Psoas muscle (tissue), 8 donors: ENCODE data around the gene NR4A3. TPM values are rescaled to one million over a fixed set of nuclear protein-coding genes. Genes with fewer than 3 reads are reported as not detected.

Experiments
- ATAC-seq, 4 donors: fragments of 200-7000 bp; cut with Tn5 transposase; one replicate each; pipeline ENCODE4 v1.9.1; 2020; ENCODE audit warnings: moderate library complexity in 3 of 4, mild to moderate bottlenecking in 2 of 4
- DNase-seq, 2 donors: peaks; one replicate each; pipeline ENCODE4 v3.0.0-alpha.2; 2020
- H3K27ac ChIP-seq: fragments of 200-600 bp; one replicate; pipeline ENCODE4 v1.8.0; 2022
- H3K27me3 ChIP-seq, 3 donors: fragments of 200-600 bp in 1 of 3; one replicate each; pipeline versions ENCODE4 v1.6.1 to v1.8.0; 2013 to 2022; ENCODE audit warnings: low read length in 2 of 3, mild to moderate bottlenecking in 2 of 3, moderate library complexity in 1 of 3; ENCODE audit not compliant: insufficient read depth in 3 of 3
- H3K36me3 ChIP-seq, 2 donors: fragments of 200-600 bp in 1 of 2; one replicate each; pipeline versions ENCODE4 v1.6.1 to v1.8.0; 2013 to 2022; ENCODE audit warnings: low read depth in 1 of 2, mild to moderate bottlenecking in 1 of 2, moderate library complexity in 1 of 2; ENCODE audit not compliant: insufficient read depth in 1 of 2
- H3K4me1 ChIP-seq: fragments of 200-600 bp; one replicate; pipeline ENCODE4 v1.8.0; 2022
- H3K4me3 ChIP-seq: fragments of 200-600 bp; one replicate; pipeline ENCODE4 v1.8.0; 2022; ENCODE audit warnings: mild to moderate bottlenecking
- H3K9me3 ChIP-seq: fragments of 200-600 bp; one replicate; pipeline ENCODE4 v1.8.0; 2022
- WGBS, 3 donors: extraction: QIAGEN DNeasy Blood & Tissue Kit; methylation state at CpG; one replicate each; pipeline versions ENCODE4 v1.1.6 to v1.1.7; 2013; 5-methylcytosine and 5-hydroxymethylcytosine counted together
- intact Hi-C, 2 donors: fragments of 100-400 bp; cut with DNase I; formaldehyde crosslinking; loops; one replicate each; pipeline versions ENCODE4 v1.11.0 to v1.14.2; 2022
- polyA plus RNA-seq, 3 donors: library from polyadenylated mRNA; stranded (reverse); fragments of 200-250 nt; gene quantifications; one replicate each; pipeline ENCODE4 v1.2.3, GENCODE V29; 2013
- total RNA-seq, 4 donors: library from RNA; stranded (reverse); fragmentation: NEBNext Ultra II Directional in 2 of 4; extraction: Animal tissue kit (Norgen Biotek cat#: 25700) in 2 of 4; gene quantifications; one replicate each; pipeline versions ENCODE4 v1.2.1 to v1.2.4, GENCODE V29; 2021 to 2023
- TF ChIP-seq, protein P1 (sequence below): fragments of 200-600 bp; IDR thresholded peaks from one replicate; pipeline ENCODE4 v1.8.0; 2022; ENCODE audit warnings: antibody characterized with exemption
- donor health status: healthy with polysubstance abuse.
- donor health status: DM: no; HTN: no; CAD: no; lungs with moderate emphysema.
- donor health status: Bipolar disorder and iron deficiency.
- donor health status: healthy.
- donor health status: DM: yes; HTN: yes; CAD: no.
- donor health status: DM: no; HTN: no; CAD: no.
- donor health status: DM: no; HTN: no; CAD: no.
- donor health status: DM: yes; HTN: yes; CAD: no.

NR4A3 gene
- total and polyA plus RNA-seq, 7 donors: 1.5 to 40.8 (median 9.3) TPM

DNA sequence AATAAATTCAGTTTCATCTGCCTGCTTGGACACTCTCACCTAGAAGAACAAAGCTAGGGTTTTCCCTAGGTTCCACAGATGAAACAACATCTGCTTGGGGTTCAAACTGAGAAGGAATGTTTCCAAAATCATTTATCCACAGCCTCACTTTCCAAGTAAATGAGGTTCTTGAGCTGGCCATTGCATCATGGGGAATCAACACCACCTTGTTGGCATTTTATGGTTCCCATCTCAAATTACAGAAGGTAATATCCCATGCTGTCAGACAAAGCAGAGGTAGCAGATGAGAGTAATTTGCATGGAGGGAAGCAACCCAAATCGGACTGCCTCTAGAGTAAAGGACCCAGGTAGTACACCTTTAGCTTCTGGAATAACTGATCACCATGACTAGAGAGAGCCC is 10.5 kb upstream of the NR4A3 start:
- Histone ChIP-seq H3K9me3 (no peaks in the 10 kb centered on the region), H3K27ac (no peak overlapping the region), H3K4me3 (no peak overlapping the region), H3K4me1 (peaks cover 15% of the 10 kb centered on the region), H3K36me3 (peaks cover 0 to 3% of the 10 kb centered on the region in 2 donors), H3K27me3 (no peaks in the 10 kb centered on the region)
- WGBS, 3 donors: 0 to 42% (median 0%) methylated on average over 1 of the region's 1 CpG
- TF ChIP-seq, protein P1, sequence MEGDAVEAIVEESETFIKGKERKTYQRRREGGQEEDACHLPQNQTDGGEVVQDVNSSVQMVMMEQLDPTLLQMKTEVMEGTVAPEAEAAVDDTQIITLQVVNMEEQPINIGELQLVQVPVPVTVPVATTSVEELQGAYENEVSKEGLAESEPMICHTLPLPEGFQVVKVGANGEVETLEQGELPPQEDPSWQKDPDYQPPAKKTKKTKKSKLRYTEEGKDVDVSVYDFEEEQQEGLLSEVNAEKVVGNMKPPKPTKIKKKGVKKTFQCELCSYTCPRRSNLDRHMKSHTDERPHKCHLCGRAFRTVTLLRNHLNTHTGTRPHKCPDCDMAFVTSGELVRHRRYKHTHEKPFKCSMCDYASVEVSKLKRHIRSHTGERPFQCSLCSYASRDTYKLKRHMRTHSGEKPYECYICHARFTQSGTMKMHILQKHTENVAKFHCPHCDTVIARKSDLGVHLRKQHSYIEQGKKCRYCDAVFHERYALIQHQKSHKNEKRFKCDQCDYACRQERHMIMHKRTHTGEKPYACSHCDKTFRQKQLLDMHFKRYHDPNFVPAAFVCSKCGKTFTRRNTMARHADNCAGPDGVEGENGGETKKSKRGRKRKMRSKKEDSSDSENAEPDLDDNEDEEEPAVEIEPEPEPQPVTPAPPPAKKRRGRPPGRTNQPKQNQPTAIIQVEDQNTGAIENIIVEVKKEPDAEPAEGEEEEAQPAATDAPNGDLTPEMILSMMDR: no peak
- DNase-seq (no peak), ATAC-seq (no peak)
- intact Hi-C loops: no loop called here

DNA sequence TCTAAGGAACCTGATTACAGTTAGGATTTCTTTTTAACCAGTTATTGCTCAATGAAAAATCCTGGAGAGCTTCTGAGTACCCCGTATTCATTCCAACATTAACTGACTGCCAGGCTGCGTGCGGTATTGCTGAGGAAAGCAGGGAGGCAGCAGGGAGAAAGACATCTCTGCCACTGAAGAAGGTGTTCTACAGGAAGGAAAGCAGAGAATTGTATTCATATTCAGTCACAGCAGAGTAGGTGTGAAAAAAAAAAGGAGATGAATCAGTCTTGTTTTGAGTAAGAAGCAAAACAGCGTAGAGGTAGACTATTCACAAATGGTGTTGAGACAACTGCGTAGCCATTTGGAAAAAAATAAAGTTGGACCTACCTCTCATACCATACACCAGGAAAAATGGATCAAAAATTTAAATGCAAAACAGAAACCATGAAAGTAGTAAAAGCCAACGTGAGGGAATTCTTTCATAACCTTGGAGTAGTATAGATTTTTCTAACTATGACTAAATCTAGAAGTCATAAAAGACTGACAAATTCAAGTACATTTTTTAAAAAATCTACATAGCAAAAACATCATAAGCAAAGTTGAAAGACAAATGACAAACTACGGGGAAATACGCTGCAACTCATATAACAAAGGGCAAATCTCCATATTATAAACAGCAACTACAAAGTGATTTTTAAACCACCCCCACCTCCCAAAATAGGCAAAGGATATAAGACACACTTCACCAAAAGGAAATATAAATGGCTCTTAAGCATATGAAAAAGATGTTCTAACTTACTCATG is 9.9 kb upstream of the NR4A3 start:
- intact Hi-C loops: no loop called here
- WGBS, 3 donors: 83 to 90% (median 85%) methylated on average over 8 of the region's 8 CpGs
- TF ChIP-seq, protein P1: no peak

DNA sequence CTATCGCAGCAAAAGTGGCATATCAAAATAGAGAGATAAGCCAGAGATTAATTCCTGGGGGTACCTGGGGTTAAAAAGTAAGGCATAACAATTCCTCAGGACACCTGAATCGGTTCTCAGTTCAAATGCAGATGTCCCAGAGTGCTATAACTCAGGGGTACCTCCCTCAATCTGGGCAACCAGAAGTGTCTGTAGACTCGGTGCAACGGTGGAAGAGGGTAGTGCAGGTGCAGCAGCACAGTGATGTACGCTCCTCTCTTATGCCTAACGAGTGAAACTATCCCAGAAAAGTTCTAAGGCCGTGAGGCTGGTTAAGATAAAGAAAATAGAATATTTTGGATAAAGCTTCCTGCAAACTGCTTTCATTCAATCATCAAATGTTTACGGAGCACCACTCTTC is 7.9 kb upstream of the NR4A3 start:
- H3K4me3 ChIP-seq: no peak overlapping the region
- ATAC-seq: peak in 1 of 4 donors; percentile 36
- peaks cover 23% of the 10 kb centered on the region for H3K4me1 ChIP-seq
- TF ChIP-seq, protein P1: no peak
- no peak for DNase-seq
- no peak overlapping the region for H3K27ac ChIP-seq
- no peaks in the 10 kb centered on the region for H3K27me3 ChIP-seq
- peaks cover 0 to 3% of the 10 kb centered on the region in 2 donors for H3K36me3 ChIP-seq
- H3K9me3 ChIP-seq: no peaks in the 10 kb centered on the region
- intact Hi-C loops: no loop called here
- 81 to 85% (median 82%) methylated on average over 8 of the region's 8 CpGs for WGBS, 3 donors

More for the DNA sequence above, 9.9 kb upstream of the NR4A3 start:
- no peak for DNase-seq
- Histone ChIP-seq H3K9me3 (no peaks in the 10 kb centered on the region), H3K36me3 (peaks cover 0 to 3% of the 10 kb centered on the region in 2 donors), H3K4me1 (peaks cover 15% of the 10 kb centered on the region), H3K27me3 (no peaks in the 10 kb centered on the region), H3K4me3 (no peak overlapping the region), H3K27ac (no peak overlapping the region)
- ATAC-seq: no peak

DNA sequence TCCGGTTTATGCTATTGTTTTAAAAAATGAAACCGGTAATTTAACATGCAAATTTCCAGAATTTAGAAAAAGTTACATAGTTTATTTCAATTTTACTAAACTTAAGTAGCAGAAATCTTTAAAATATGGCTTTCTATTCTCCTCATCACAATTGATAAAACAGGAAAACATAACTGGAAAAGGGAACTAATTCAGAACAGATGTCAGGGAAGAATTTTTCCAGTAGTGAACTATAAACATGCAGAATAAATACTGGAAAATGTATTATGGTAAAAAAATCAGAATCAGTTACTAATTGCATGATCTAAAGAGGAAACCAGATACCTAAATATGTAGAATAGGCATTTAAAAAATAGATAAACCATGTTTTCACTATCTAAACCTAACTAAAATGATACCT is 7.3 kb upstream of the NR4A3 start:
- H3K36me3 ChIP-seq: peaks cover 0 to 3% of the 10 kb centered on the region in 2 donors
- intact Hi-C loops: no loop called here
- peaks cover 25% of the 10 kb centered on the region for H3K4me1 ChIP-seq
- 87 to 91% (median 89%) methylated on average over 2 of the region's 2 CpGs for WGBS, 3 donors
- H3K27me3 ChIP-seq: no peaks in the 10 kb centered on the region
- H3K4me3 ChIP-seq: no peak overlapping the region
- ATAC-seq: no peak
- TF ChIP-seq, protein P1: no peak
- no peak for DNase-seq
- H3K9me3 ChIP-seq: no peaks in the 10 kb centered on the region
- H3K27ac ChIP-seq: no peak overlapping the region
